GM18858 (cell line): ENCODE data around the gene CABP7.

Experiments used
- ATAC-seq: cut with Tn5 transposase; IDR thresholded peaks from one replicate; pipeline ENCODE4 v1.9.1; 2021; ENCODE audit not compliant: unreplicated experiment

CABP7 gene

GRCh38 chr22:29722587-29722986, 2.8 kb downstream of the CABP7 start:
- ATAC-seq: no peak

- ATAC-seq: no peak
Measured at GRCh38 chr22:29723766-29724165, 4.0 kb downstream of the CABP7 start.

- ATAC-seq: no peak
Measured at GRCh38 chr22:29724843-29725242, 5.0 kb downstream of the CABP7 start.

GRCh38 chr22:29726106-29726505, 6.3 kb downstream of the CABP7 start:
- no peak for ATAC-seq

GRCh38 chr22:29726512-29727130, 6.8 kb downstream of the CABP7 start:
- ATAC-seq: no peak

- no peak for ATAC-seq
Measured at GRCh38 chr22:29727131-29727523, 7.3 kb downstream of the CABP7 start.

GRCh38 chr22:29729161-29729560, 9.4 kb downstream of the CABP7 start:
- ATAC-seq: no peak

GRCh38 chr22:29731058-29731850, 11.5 kb downstream of the CABP7 start:
- ATAC-seq: no peak

- ATAC-seq: no peak
Measured at GRCh38 chr22:29732883-29733282, 13.1 kb downstream of the CABP7 start.

GRCh38 chr22:29733362-29734201, 13.8 kb downstream of the CABP7 start:
- ATAC-seq: no peak

- ATAC-seq: no peak
Measured at GRCh38 chr22:29734406-29734805, 14.6 kb downstream of the CABP7 start.

- no peak for ATAC-seq
Measured at GRCh38 chr22:29734838-29735237, 15.0 kb downstream of the CABP7 start.

GRCh38 chr22:29735416-29735815, 15.6 kb downstream of the CABP7 start:
- no peak for ATAC-seq

- no peak for ATAC-seq
Measured at GRCh38 chr22:29737251-29738117, 17.7 kb downstream of the CABP7 start.

GRCh38 chr22:29738118-29738815, 18.5 kb downstream of the CABP7 start:
- ATAC-seq: no peak

- ATAC-seq: no peak
Measured at GRCh38 chr22:29739346-29739875, 19.6 kb downstream of the CABP7 start.

- no peak for ATAC-seq
Measured at GRCh38 chr22:29740216-29740615, 20.4 kb downstream of the CABP7 start.

GRCh38 chr22:29741926-29742325, 22.1 kb downstream of the CABP7 start:
- ATAC-seq: no peak

GRCh38 chr22:29742326-29742725, 22.5 kb downstream of the CABP7 start:
- no peak for ATAC-seq

GRCh38 chr22:29744902-29745301, 25.1 kb downstream of the CABP7 start:
- ATAC-seq: no peak
